Measurements from ENCODE around the gene NARS2. TPM values are rescaled to one million over a fixed set of nuclear protein-coding genes. Genes with fewer than 3 reads are reported as not detected.
"Not testable (repeated sequence)": the region's sequence is repeated elsewhere in the genome, so short reads cannot be mapped to it uniquely, and the experiment has no call there.

Gene NARS2
- total RNA-seq, 1 donor from 2014 or later, result 15.6 TPM

- Histone ChIP-seq H3K9me3 (no peaks in the 10 kb centered on the region), H3K4me1 (no peaks in the 10 kb centered on the region), H3K36me3 (no peaks in the 10 kb centered on the region), H3K27me3 (ENCODE audit: low read depth) (no peaks in the 10 kb centered on the region), H3K4me3 (no peak overlapping the region), H3K27ac (no peak overlapping the region)
- ATAC-seq, result no peak
- TF ChIP-seq CTCF (IDR thresholded peaks at IDR 0.05), result no peak
- no peak for DNase-seq
- intact Hi-C loops (cut with DNase I), result no loop called here
Measured at GRCh38 chr11:78552881-78553280, 21.8 kb downstream of the NARS2 start.

GRCh38 chr11:78552139-78552538 is 22.5 kb downstream of the NARS2 start:
- H3K9me3 ChIP-seq; DNase-seq; ATAC-seq; H3K4me1 ChIP-seq; H3K27me3 ChIP-seq (ENCODE audit: low read depth); H3K4me3 ChIP-seq; intact Hi-C loops (cut with DNase I); H3K36me3 ChIP-seq; H3K27ac ChIP-seq: not testable (repeated sequence)

- ATAC-seq, result no peak
- H3K4me1 ChIP-seq, result no peaks in the 10 kb centered on the region
- no peaks in the 10 kb centered on the region for H3K27me3 ChIP-seq (ENCODE audit: low read depth)
- TF ChIP-seq CTCF (IDR thresholded peaks at IDR 0.05), result no peak
- H3K4me3 ChIP-seq, result no peak overlapping the region
- no peaks in the 10 kb centered on the region for H3K9me3 ChIP-seq
- intact Hi-C loops (cut with DNase I), result no loop called here
- DNase-seq, result no peak
- no peaks in the 10 kb centered on the region for H3K36me3 ChIP-seq
- H3K27ac ChIP-seq, result no peak overlapping the region
Measured at GRCh38 chr11:78551066-78551465, 23.6 kb downstream of the NARS2 start.

- no peak for DNase-seq
- Histone ChIP-seq H3K4me1 (no peaks in the 10 kb centered on the region), H3K27ac (no peak overlapping the region), H3K36me3 (no peaks in the 10 kb centered on the region), H3K4me3 (no peak overlapping the region), H3K27me3 (ENCODE audit: low read depth) (no peaks in the 10 kb centered on the region), H3K9me3 (no peaks in the 10 kb centered on the region)
- TF ChIP-seq CTCF (IDR thresholded peaks at IDR 0.05), result no peak
- no peak for ATAC-seq
- intact Hi-C loops (cut with DNase I), result no loop called here
Measured at GRCh38 chr11:78549624-78550409, 24.8 kb downstream of the NARS2 start.

- DNase-seq (no peak), ATAC-seq (no peak)
- intact Hi-C loops (cut with DNase I), result no loop called here
- Histone ChIP-seq H3K27me3 (ENCODE audit: low read depth) (no peaks in the 10 kb centered on the region), H3K4me1 (no peaks in the 10 kb centered on the region), H3K36me3 (no peaks in the 10 kb centered on the region), H3K4me3 (no peak overlapping the region), H3K9me3 (no peaks in the 10 kb centered on the region), H3K27ac (no peak overlapping the region)
- TF ChIP-seq CTCF (IDR thresholded peaks at IDR 0.05), result no peak
Measured at GRCh38 chr11:78548911-78549590, 25.6 kb downstream of the NARS2 start.
